Mammary epithelial cell (primary cell): ENCODE measurements around the gene B3GNT3.

Source experiments
- CTCF ChIP-seq, 2 donors: IDR thresholded peaks in 1 of 2; conservative IDR thresholded peaks in 1 of 2; 2 replicates each; pipeline ENCODE4 v1.5.1; 2011 to 2012; ENCODE audit warnings: inconsistent platforms in 2 of 2, low read length in 2 of 2, mild to moderate bottlenecking in 2 of 2, control low read depth in 1 of 2, low read depth in 1 of 2; ENCODE audit not compliant: insufficient read depth in 1 of 2; ENCODE audit errors: extremely low read depth in 1 of 2
- EZH2 ChIP-seq: IDR thresholded peaks from 2 replicates; pipeline ENCODE4 v1.6.1; 2012; ENCODE audit warnings: low read length, inconsistent platforms, borderline replicate concordance

DNA sequence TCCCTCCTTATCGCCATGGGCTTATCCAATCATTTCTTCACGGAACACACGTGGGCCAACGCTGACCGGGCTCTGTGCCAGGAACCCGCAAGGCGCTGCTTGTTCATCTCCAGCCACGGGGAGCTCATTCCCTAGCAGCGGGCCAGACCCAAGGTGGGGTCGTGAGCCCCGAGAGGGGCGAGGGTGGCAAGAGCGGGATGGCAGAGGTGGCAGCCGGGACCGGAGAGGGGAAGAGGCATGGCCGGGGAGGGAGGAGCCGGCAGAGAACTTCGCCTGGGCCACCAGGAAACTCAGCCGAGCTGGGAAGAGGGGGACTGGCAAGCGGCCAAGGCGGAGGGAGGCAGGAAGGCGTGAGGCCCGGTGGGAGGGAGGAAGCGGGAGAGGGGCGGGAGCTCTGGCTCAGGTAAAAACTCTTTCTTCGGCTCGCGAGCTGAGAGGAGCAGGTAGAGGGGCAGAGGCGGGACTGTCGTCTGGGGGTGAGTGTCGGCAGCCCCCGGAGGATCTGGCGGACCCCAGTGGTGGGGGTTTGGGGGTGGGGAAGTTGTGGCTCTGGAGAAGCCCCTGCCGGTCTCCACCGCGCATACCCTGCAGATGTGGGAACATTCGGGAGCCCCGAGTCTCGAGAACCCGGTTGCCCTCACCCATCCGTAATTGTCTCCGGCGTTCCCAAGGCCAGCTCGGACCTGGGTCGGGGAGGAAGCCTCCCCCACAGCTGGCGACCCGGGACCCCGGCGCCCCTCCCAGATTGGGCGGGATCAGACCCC is at the start of gene B3GNT3:
- TF ChIP-seq EZH2 (no peak), CTCF (conservative IDR thresholded peaks at IDR 0.05 in 1 of 2, IDR thresholded peaks at IDR 0.05 in 1 of 2; ENCODE audit: extremely low read depth in 1 of 2, insufficient read depth in 1 of 2, low read depth in 1 of 2, low read length in 2 of 2) (no peak)
